ENCODE measurements around the gene MAN2B2.

Gene MAN2B2

DNA sequence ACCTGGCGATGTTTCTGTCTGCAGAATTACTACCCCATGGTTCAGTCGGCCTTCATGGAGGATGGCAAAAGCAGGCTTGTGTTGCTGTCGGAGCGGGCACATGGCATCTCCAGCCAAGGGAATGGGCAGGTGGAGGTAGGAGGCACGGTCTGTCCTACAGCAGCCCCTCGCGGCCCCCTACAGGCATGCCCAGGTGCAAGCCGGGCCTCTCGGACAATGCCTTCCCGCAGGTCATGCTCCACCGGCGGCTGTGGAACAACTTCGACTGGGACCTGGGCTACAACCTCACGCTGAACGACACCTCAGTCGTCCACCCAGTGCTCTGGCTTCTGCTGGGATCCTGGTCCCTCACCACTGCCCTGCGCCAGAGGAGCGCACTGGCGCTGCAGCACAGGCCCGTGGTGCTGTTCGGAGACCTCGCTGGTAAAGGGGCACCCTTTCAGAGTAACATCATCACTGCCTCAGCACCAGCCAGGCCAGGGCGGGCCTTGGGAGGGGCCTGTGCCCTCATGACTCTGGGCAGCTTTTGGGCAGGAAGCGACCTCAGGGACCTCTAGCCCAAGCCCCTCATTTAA is 36.0 kb downstream of the MAN2B2 start:
- no peak overlapping the region for H3K4me2 ChIP-seq (ENCODE audit: low read depth, low read length, poor library complexity, severe bottlenecking)
- no peak overlapping the region for H3K4me3 ChIP-seq (ENCODE audit: insufficient read depth, low read length, poor library complexity, severe bottlenecking)
- no peak for TF ChIP-seq EZH2phosphoT487 (conservative IDR thresholded peaks at IDR 0.05; ENCODE audit: low read length)
- TF ChIP-seq, protein P1, sequence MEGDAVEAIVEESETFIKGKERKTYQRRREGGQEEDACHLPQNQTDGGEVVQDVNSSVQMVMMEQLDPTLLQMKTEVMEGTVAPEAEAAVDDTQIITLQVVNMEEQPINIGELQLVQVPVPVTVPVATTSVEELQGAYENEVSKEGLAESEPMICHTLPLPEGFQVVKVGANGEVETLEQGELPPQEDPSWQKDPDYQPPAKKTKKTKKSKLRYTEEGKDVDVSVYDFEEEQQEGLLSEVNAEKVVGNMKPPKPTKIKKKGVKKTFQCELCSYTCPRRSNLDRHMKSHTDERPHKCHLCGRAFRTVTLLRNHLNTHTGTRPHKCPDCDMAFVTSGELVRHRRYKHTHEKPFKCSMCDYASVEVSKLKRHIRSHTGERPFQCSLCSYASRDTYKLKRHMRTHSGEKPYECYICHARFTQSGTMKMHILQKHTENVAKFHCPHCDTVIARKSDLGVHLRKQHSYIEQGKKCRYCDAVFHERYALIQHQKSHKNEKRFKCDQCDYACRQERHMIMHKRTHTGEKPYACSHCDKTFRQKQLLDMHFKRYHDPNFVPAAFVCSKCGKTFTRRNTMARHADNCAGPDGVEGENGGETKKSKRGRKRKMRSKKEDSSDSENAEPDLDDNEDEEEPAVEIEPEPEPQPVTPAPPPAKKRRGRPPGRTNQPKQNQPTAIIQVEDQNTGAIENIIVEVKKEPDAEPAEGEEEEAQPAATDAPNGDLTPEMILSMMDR (IDR thresholded peaks at IDR 0.05; ENCODE audit: insufficient read depth, low read length, poor library complexity, severe bottlenecking), result no peak
- H3K27me3 ChIP-seq (ENCODE audit: low read length), result no peaks in the 10 kb centered on the region
- H3K9me3 ChIP-seq (ENCODE audit: insufficient read depth, low read length), result no peaks in the 10 kb centered on the region
- H3K79me2 ChIP-seq (ENCODE audit: insufficient read depth, low read length), result no peaks in the 10 kb centered on the region
- no peaks in the 10 kb centered on the region for H3K9me2 ChIP-seq (replicated peaks; ENCODE audit: insufficient read depth, low read length)
- H4K20me1 ChIP-seq (ENCODE audit: low read depth, low read length), result no peaks in the 10 kb centered on the region
- H3K36me3 ChIP-seq (ENCODE audit: low read length), result no peaks in the 10 kb centered on the region
- no peak overlapping the region for H2AFZ ChIP-seq (ENCODE audit: low read depth, low read length, severe bottlenecking)
- H3K27ac ChIP-seq (ENCODE audit: low read depth, low read length), result no peak overlapping the region
- H3K9ac ChIP-seq (ENCODE audit: low read length), result no peak overlapping the region
- H3F3A ChIP-seq (ENCODE audit: insufficient read depth), result no peaks in the 10 kb centered on the region

GRCh38 chr4:6612961-6613675 is 38.1 kb downstream of the MAN2B2 start:
- no peaks in the 10 kb centered on the region for H3K79me2 ChIP-seq (ENCODE audit: insufficient read depth, low read length)
- H4K20me1 ChIP-seq (ENCODE audit: low read depth, low read length), result no peaks in the 10 kb centered on the region
- H3K9me2 ChIP-seq (replicated peaks; ENCODE audit: insufficient read depth, low read length), result no peaks in the 10 kb centered on the region
- H3K9ac ChIP-seq (ENCODE audit: low read length), result no peak overlapping the region
- H3K36me3 ChIP-seq (ENCODE audit: low read length), result no peaks in the 10 kb centered on the region
- H2AFZ ChIP-seq (ENCODE audit: low read depth, low read length, severe bottlenecking), result no peak overlapping the region
- H3K27me3 ChIP-seq (ENCODE audit: low read length), result no peaks in the 10 kb centered on the region
- no peak for TF ChIP-seq EZH2phosphoT487 (conservative IDR thresholded peaks at IDR 0.05; ENCODE audit: low read length)
- TF ChIP-seq, protein P1 (IDR thresholded peaks at IDR 0.05; ENCODE audit: insufficient read depth, low read length, poor library complexity, severe bottlenecking), result no peak
- H3F3A ChIP-seq (ENCODE audit: insufficient read depth), result no peaks in the 10 kb centered on the region
- no peak overlapping the region for H3K4me2 ChIP-seq (ENCODE audit: low read depth, low read length, poor library complexity, severe bottlenecking)
- H3K4me3 ChIP-seq (ENCODE audit: insufficient read depth, low read length, poor library complexity, severe bottlenecking), result no peak overlapping the region
- no peak overlapping the region for H3K27ac ChIP-seq (ENCODE audit: low read depth, low read length)
- H3K9me3 ChIP-seq (ENCODE audit: insufficient read depth, low read length), result no peaks in the 10 kb centered on the region

DNA sequence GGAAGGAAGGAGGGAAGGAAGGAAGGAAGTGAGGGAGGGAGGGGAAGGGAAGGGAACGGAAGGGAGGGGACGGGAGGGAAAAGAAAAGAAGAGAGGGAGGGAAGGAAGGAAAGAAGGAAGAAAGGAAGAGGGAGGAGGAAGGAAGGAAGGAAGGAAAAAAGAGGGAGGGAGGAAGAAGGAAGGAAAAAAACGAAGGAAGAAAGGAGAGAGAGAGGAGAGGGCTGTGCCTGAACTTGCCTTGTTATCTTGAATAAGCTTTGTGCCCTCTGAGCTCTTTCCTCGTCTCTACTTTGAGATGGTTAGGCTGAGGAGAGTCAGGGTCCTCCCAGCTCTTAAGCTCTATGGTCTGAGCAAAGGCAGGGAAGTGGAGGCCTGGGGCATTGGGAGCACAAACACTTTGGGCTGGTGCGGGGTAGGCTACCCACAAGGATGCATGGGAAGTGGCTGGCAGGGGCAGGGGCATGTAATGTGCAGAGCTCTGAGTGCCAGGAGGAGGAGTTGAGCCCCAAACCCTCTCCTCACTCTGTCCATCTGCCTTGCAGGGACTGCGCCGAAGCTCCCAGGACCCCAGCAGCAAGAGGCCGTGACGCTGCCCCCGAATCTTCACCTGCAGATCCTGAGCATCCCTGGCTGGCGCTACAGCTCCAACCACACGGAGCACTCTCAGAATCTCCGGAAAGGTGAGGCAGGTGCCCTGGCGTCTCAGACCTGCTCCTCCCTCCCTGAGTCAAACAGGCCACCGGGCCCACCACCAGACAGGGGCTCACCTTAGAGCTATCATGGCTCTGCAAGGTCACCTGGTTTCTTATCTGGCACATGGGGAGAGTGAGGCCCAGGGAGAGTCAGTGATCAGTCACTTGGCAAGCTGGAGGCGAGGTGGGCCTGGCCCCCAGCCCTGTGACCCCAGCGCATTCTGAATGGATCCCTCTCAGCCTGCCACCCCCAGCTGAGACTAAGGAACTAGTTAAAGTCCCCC is 39.0 kb downstream of the MAN2B2 start:
- H3K4me3 ChIP-seq (ENCODE audit: insufficient read depth, low read length, poor library complexity, severe bottlenecking), result no peak overlapping the region
- H3K9ac ChIP-seq (ENCODE audit: low read length), result no peak overlapping the region
- H3K27me3 ChIP-seq (ENCODE audit: low read length), result no peaks in the 10 kb centered on the region
- H3K9me3 ChIP-seq (ENCODE audit: insufficient read depth, low read length), result no peaks in the 10 kb centered on the region
- TF ChIP-seq, protein P1 (IDR thresholded peaks at IDR 0.05; ENCODE audit: insufficient read depth, low read length, poor library complexity, severe bottlenecking), result no peak
- TF ChIP-seq EZH2phosphoT487 (conservative IDR thresholded peaks at IDR 0.05; ENCODE audit: low read length), result no peak
- H3K79me2 ChIP-seq (ENCODE audit: insufficient read depth, low read length), result no peaks in the 10 kb centered on the region
- H2AFZ ChIP-seq (ENCODE audit: low read depth, low read length, severe bottlenecking), result no peak overlapping the region
- no peak overlapping the region for H3K27ac ChIP-seq (ENCODE audit: low read depth, low read length)
- no peaks in the 10 kb centered on the region for H3K36me3 ChIP-seq (ENCODE audit: low read length)
- no peaks in the 10 kb centered on the region for H4K20me1 ChIP-seq (ENCODE audit: low read depth, low read length)
- H3F3A ChIP-seq (ENCODE audit: insufficient read depth), result no peaks in the 10 kb centered on the region
- no peaks in the 10 kb centered on the region for H3K9me2 ChIP-seq (replicated peaks; ENCODE audit: insufficient read depth, low read length)
- no peak overlapping the region for H3K4me2 ChIP-seq (ENCODE audit: low read depth, low read length, poor library complexity, severe bottlenecking)
